AG04449 (cell line): ENCODE results near the gene ROPN1L.

Source experiments
- CTCF ChIA-PET: fragments of 350-600 bp; formaldehyde crosslinking; extraction: SDS; loops from one replicate; lab custom pipeline; 2021; ENCODE audit warnings: antibody characterized with exemption; lab: Yijun Ruan, JAX
- POLR2A ChIA-PET: fragments of 400-600, 350-600 bp; formaldehyde crosslinking; extraction: SDS; loops from one replicate; lab custom pipeline; 2020; ENCODE audit warnings: antibody characterized with exemption, inconsistent platforms; lab: Yijun Ruan, JAX
- DNase-seq: peaks from one replicate; pipeline ENCODE4 v3.0.0-alpha.2; 2010; ENCODE audit warnings: low read depth, low spot score
- H3K4me3 ChIP-seq: 2 replicates; pipeline ENCODE4 v1.5.1; 2011; ENCODE audit warnings: low read depth, mild to moderate bottlenecking, control low read depth, low read length
- TF ChIP-seq, protein P1 (sequence below): IDR thresholded peaks from one replicate; pipeline ENCODE4 v1.5.1; 2011; ENCODE audit warnings: mild to moderate bottlenecking, moderate library complexity, low read length, control low read depth, inconsistent platforms; ENCODE audit not compliant: insufficient read depth; ENCODE audit errors: missing control alignments

The ROPN1L gene

DNA sequence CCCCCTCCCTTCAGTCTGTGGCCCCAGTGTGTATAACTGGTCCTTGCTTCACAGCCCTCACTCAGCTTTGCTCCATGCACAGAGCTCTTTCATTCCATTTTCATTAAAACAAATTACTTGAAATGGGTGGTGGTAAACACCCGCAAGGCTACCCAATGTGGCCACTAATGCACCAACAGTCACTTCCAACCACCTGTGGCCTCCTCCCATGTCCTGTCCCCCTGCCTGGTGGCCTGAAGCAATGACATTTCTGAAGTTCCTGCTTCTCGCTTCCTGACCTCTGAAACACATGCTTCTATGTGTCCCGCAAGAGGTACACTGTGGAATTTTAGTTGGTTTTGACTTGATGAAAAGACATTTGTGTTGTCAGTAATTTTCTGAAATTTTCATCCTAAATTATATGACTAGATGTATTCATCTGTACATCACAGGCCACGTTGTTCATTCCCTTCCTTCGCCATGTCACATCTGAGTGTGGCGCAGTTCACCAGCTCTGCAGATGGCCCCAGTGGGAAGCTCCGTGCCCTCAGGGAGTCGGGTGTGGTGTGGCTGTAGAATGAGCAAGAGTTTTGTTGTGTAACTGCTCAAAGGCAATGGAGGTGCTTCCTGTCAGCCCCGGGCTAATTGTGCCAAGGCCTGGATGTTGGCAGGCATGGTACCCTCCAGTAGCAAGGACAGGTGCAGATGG lies 9.6 kb downstream of the ROPN1L start:
- H3K4me3 ChIP-seq = no peak overlapping the region
- DNase-seq = no peak
- CTCF ChIA-PET = interaction anchor here (0.7 to 20.3 kb wide), 22 partner anchors 10 to 1572 kb away, joined by 3 to 256 read pairs (median 6); partner anchors contain the start of gene ROPN1L
- POLR2A ChIA-PET = no interaction called here
- TF ChIP-seq, protein P1, sequence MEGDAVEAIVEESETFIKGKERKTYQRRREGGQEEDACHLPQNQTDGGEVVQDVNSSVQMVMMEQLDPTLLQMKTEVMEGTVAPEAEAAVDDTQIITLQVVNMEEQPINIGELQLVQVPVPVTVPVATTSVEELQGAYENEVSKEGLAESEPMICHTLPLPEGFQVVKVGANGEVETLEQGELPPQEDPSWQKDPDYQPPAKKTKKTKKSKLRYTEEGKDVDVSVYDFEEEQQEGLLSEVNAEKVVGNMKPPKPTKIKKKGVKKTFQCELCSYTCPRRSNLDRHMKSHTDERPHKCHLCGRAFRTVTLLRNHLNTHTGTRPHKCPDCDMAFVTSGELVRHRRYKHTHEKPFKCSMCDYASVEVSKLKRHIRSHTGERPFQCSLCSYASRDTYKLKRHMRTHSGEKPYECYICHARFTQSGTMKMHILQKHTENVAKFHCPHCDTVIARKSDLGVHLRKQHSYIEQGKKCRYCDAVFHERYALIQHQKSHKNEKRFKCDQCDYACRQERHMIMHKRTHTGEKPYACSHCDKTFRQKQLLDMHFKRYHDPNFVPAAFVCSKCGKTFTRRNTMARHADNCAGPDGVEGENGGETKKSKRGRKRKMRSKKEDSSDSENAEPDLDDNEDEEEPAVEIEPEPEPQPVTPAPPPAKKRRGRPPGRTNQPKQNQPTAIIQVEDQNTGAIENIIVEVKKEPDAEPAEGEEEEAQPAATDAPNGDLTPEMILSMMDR = no peak

- peak; percentile 65 for DNase-seq
- ChIA-PET CTCF (interaction anchor here (0.6 to 20.3 kb wide), 48 partner anchors 9 to 1571 kb away, joined by 3 to 256 read pairs (median 4); partner anchors contain the start of gene ROPN1L), POLR2A (interaction anchor here (1.2 kb wide), 1 partner anchor 175 kb away, joined by 3 read pairs; no protein-coding TSS in a partner anchor)
- H3K4me3 ChIP-seq = no peak overlapping the region
- TF ChIP-seq, protein P1 = peak; percentile 68
Measured at GRCh38 chr5:10452768-10453331, 11.2 kb downstream of the ROPN1L start.

DNA sequence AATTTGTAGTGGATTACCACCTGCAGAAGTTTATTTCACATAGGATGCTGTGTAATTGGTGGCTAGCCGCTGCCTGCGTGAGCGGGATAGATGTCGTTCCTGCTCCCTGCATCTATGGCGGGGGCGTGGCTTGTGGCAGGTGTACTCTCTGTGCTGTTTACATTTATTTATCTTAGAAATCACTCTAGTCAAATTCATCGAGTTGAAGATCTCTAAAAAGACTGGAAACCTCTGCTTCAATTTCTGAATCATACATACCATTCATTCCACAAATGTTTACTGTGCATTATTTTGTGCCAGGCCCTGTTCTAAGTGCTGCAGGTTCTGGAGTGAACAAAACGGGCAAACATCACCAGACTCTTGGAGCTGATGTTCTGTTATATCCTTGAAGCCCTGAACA lies 11.9 kb downstream of the ROPN1L start:
- CTCF ChIA-PET = interaction anchor here (0.7 to 20.3 kb wide), 25 partner anchors 12 to 1570 kb away, joined by 3 to 256 read pairs (median 6); partner anchors contain the start of gene ROPN1L
- TF ChIP-seq, protein P1 = no peak
- no peak overlapping the region for H3K4me3 ChIP-seq
- no peak for DNase-seq
- POLR2A ChIA-PET = interaction anchor here (0.6 to 1.2 kb wide), 2 partner anchors 12 to 174 kb away, joined by 3 read pairs; partner anchors contain the start of gene ROPN1L

- CTCF ChIA-PET = interaction anchor here (0.7 to 20.3 kb wide), 19 partner anchors 10 to 400 kb away, joined by 3 to 256 read pairs (median 4); partner anchors contain the start of gene ROPN1L
- POLR2A ChIA-PET = interaction anchor here (0.7 kb wide), 1 partner anchor 208 kb away, joined by 3 read pairs; no protein-coding TSS in a partner anchor
- DNase-seq = no peak
- TF ChIP-seq, protein P1 = no peak
- no peak overlapping the region for H3K4me3 ChIP-seq
Measured at GRCh38 chr5:10454591-10455276, 13.1 kb downstream of the ROPN1L start.

DNA sequence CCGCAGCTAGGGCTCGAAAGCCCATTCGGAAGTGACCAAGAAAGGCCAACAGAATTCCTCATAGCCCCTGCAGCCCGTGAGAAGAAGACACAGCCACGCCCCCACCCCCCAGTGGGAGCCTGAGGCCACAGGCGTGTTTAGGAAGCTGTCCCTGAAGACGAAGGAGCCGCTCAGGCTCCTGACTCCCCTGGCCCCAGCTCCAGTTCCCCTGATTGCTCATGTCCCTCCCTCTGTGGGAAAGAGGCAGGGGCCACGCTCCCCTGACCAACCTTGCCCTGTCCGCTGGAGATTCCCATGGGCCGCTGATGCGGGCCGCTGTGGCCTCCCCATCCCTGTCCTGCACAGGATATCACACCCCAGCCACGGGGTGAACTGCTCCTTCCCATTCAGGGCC lies 13.6 kb downstream of the ROPN1L start:
- no peak overlapping the region for H3K4me3 ChIP-seq
- CTCF ChIA-PET = interaction anchor here (0.7 to 20.3 kb wide), 15 partner anchors 10 to 399 kb away, joined by 3 to 256 read pairs (median 3); partner anchors contain the start of gene ROPN1L
- DNase-seq = no peak
- TF ChIP-seq, protein P1 = no peak
- POLR2A ChIA-PET = no interaction called here
